ENCODE data around the gene SLCO2B1.
A peak's percentile ranks its signal among the peaks of the same experiment; 100 is the strongest.

The SLCO2B1 gene

GRCh38 chr11:75204685-75205563, 54.0 kb downstream of the SLCO2B1 start:
- peak; percentile 92 for TF ChIP-seq CTCF (IDR thresholded peaks at IDR 0.05; ENCODE audit: low read depth, low read length)
- peak; percentile 40 for DNase-seq (ENCODE audit: extremely low read depth, low read depth)

- TF ChIP-seq CTCF (IDR thresholded peaks at IDR 0.05; ENCODE audit: low read depth, low read length), result no peak
- no peak for DNase-seq (ENCODE audit: extremely low read depth, low read depth)
Measured at GRCh38 chr11:75205564-75206020, 54.7 kb downstream of the SLCO2B1 start.

GRCh38 chr11:75208446-75208845, 57.5 kb downstream of the SLCO2B1 start:
- no peak for TF ChIP-seq CTCF (IDR thresholded peaks at IDR 0.05; ENCODE audit: low read depth, low read length)
- DNase-seq (ENCODE audit: extremely low read depth, low read depth), result no peak

- no peak for TF ChIP-seq CTCF (IDR thresholded peaks at IDR 0.05; ENCODE audit: low read depth, low read length)
- no peak for DNase-seq (ENCODE audit: extremely low read depth, low read depth)
Measured at GRCh38 chr11:75212411-75212810, 61.5 kb downstream of the SLCO2B1 start.

GRCh38 chr11:75214411-75214821, 63.5 kb downstream of the SLCO2B1 start:
- peak; percentile 16 for DNase-seq (ENCODE audit: extremely low read depth, low read depth)
- peak; percentile 40 for TF ChIP-seq CTCF (IDR thresholded peaks at IDR 0.05; ENCODE audit: low read depth, low read length)

- no peak for TF ChIP-seq CTCF (IDR thresholded peaks at IDR 0.05; ENCODE audit: low read depth, low read length)
- no peak for DNase-seq (ENCODE audit: extremely low read depth, low read depth)
Measured at GRCh38 chr11:75214843-75215242, 63.9 kb downstream of the SLCO2B1 start.

- DNase-seq (ENCODE audit: extremely low read depth, low read depth), result no peak
- no peak for TF ChIP-seq CTCF (IDR thresholded peaks at IDR 0.05; ENCODE audit: low read depth, low read length)
Measured at GRCh38 chr11:75219869-75220268, 69.0 kb downstream of the SLCO2B1 start.

All from AG09319 (cell line).